ENCODE measurements around the gene THRB.

THRB gene

GRCh38 chr3:24270204-24270691, 224.4 kb downstream of the THRB start:
- H3K4me3 ChIP-seq (replicated peaks; ENCODE audit: low read depth, low read length) = no peak overlapping the region
- DNase-seq (ENCODE audit: extremely low read depth, low read depth) = no peak
- TF ChIP-seq, protein P1, sequence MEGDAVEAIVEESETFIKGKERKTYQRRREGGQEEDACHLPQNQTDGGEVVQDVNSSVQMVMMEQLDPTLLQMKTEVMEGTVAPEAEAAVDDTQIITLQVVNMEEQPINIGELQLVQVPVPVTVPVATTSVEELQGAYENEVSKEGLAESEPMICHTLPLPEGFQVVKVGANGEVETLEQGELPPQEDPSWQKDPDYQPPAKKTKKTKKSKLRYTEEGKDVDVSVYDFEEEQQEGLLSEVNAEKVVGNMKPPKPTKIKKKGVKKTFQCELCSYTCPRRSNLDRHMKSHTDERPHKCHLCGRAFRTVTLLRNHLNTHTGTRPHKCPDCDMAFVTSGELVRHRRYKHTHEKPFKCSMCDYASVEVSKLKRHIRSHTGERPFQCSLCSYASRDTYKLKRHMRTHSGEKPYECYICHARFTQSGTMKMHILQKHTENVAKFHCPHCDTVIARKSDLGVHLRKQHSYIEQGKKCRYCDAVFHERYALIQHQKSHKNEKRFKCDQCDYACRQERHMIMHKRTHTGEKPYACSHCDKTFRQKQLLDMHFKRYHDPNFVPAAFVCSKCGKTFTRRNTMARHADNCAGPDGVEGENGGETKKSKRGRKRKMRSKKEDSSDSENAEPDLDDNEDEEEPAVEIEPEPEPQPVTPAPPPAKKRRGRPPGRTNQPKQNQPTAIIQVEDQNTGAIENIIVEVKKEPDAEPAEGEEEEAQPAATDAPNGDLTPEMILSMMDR (IDR thresholded peaks at IDR 0.05; ENCODE audit: low read depth, low read length, missing control alignments) = no peak

DNA sequence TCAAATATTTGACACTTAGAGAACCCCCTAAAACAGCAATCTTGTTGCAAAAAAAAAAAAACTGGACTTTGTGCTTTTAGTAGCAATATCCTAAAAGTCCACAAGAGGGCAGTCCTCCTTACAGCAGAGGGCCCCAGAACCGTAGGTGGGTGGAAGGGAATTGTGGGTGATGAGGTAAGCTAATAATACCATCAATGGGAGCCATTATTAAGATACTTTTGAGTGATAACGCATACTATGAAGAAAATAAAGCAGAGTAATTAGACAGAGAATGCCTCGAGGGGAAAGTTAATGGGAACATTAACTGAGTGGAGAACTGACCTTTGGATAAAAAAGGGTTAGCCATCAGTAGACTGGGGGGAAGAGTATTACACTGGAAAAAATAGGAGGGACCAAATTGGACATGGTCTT, 229.9 kb downstream of the THRB start:
- TF ChIP-seq, protein P1 (IDR thresholded peaks at IDR 0.05; ENCODE audit: low read depth, low read length, missing control alignments) = peak; percentile 71
- no peak overlapping the region for H3K4me3 ChIP-seq (replicated peaks; ENCODE audit: low read depth, low read length)
- no peak for DNase-seq (ENCODE audit: extremely low read depth, low read depth)

- H3K4me3 ChIP-seq (replicated peaks; ENCODE audit: low read depth, low read length) = no peak overlapping the region
- no peak for DNase-seq (ENCODE audit: extremely low read depth, low read depth)
- TF ChIP-seq, protein P1 (IDR thresholded peaks at IDR 0.05; ENCODE audit: low read depth, low read length, missing control alignments) = no peak
These were observed 230.6 kb downstream of the THRB start for GRCh38 chr3:24264011-24264410.

GRCh38 chr3:24263069-24263668, 231.5 kb downstream of the THRB start:
- DNase-seq (ENCODE audit: extremely low read depth, low read depth) = no peak
- no peak overlapping the region for H3K4me3 ChIP-seq (replicated peaks; ENCODE audit: low read depth, low read length)
- TF ChIP-seq, protein P1 (IDR thresholded peaks at IDR 0.05; ENCODE audit: low read depth, low read length, missing control alignments) = no peak

DNA sequence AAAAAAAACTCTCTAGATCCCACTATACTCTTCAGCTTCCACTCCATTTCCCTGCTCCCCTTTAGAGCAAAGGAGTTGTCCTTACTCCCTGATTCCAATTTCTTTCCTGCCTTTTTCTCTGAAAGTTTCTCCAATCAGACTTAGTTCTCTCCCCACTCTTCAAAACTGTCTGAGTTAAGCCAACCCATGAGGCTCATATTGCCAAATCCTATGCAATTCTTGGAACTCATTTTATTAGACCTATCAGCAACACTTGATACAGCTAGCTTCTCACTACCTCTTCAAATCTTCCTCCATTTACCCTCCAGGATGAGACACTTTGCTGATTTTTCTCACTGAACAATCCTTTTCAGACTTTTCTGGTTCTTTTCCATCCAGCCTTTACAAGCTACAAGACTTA, 233.1 kb downstream of the THRB start:
- TF ChIP-seq, protein P1 (IDR thresholded peaks at IDR 0.05; ENCODE audit: low read depth, low read length, missing control alignments) = no peak
- no peak overlapping the region for H3K4me3 ChIP-seq (replicated peaks; ENCODE audit: low read depth, low read length)
- DNase-seq (ENCODE audit: extremely low read depth, low read depth) = no peak

DNA sequence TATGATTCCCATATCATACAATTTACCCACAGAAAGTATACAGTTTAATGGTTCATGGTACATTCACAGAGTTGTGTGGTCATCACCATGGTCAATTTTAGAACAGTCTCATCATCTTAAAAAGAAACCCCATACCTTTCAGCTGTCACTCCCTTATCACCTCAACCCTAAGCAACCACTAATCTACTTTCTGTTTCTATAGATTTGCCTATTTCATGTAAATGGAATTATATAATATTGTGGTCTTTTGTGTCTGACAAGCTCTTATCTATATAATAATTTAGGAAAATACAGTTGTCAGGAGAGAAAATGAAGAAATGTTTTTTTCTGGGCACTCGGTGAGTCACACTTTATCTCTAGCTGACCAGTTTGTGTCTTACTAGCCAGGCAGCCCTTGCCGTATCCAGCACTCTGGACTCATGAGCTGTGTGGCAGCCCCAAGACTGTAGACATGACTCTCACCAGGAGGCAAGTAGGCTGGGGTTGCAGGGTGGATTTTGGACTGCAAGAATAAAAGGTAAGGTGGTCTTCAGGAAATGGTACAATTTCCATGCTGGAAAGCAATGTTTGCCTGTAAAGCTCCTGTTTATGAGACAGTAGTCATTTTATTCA, 234.6 kb downstream of the THRB start:
- DNase-seq (ENCODE audit: extremely low read depth, low read depth) = no peak
- H3K4me3 ChIP-seq (replicated peaks; ENCODE audit: low read depth, low read length) = no peak overlapping the region
- TF ChIP-seq, protein P1 (IDR thresholded peaks at IDR 0.05; ENCODE audit: low read depth, low read length, missing control alignments) = no peak
